Epithelial cell of esophagus (primary cell): ENCODE data around the gene SINHCAF.
"Not testable (repeated sequence)": the region's sequence is repeated elsewhere in the genome, so short reads cannot be mapped to it uniquely, and the experiment has no call there.

ENCODE experiments used
- DNase-seq: peaks from one replicate; pipeline ENCODE4 v3.0.0; 2010; ENCODE audit warnings: low read depth
- H3K4me3 ChIP-seq: 2 replicates; pipeline ENCODE4 v1.5.1; 2011; ENCODE audit warnings: mild to moderate bottlenecking, low read length, control low read depth
- TF ChIP-seq, protein P1 (sequence below): IDR thresholded peaks from 2 replicates; pipeline ENCODE4 v1.5.1; 2011; ENCODE audit warnings: low read depth, mild to moderate bottlenecking, low read length, control low read depth, inconsistent platforms; ENCODE audit not compliant: insufficient read depth; ENCODE audit errors: missing control alignments

SINHCAF gene

DNA sequence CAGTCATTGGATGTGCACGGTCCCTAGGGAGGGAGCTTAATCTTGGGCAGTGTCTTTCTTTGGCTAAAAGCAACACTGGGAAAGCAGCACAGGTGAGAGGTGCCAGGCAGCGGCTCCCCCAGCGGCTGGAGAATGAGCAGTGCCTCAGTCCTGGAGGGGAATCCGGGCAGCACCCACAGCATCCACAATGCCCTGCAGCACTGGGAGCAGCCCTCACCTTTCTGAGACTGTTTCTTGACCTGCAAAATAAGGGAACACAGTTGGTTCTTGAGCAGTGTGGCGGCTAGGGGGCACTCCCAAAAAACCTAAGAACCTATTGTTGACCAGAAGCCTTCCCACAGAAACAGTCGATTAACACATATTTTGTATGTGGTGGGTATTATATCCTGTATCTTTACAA is 75.8 kb downstream of the SINHCAF start:
- TF ChIP-seq, protein P1, sequence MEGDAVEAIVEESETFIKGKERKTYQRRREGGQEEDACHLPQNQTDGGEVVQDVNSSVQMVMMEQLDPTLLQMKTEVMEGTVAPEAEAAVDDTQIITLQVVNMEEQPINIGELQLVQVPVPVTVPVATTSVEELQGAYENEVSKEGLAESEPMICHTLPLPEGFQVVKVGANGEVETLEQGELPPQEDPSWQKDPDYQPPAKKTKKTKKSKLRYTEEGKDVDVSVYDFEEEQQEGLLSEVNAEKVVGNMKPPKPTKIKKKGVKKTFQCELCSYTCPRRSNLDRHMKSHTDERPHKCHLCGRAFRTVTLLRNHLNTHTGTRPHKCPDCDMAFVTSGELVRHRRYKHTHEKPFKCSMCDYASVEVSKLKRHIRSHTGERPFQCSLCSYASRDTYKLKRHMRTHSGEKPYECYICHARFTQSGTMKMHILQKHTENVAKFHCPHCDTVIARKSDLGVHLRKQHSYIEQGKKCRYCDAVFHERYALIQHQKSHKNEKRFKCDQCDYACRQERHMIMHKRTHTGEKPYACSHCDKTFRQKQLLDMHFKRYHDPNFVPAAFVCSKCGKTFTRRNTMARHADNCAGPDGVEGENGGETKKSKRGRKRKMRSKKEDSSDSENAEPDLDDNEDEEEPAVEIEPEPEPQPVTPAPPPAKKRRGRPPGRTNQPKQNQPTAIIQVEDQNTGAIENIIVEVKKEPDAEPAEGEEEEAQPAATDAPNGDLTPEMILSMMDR: no peak
- no peak overlapping the region for H3K4me3 ChIP-seq

DNA sequence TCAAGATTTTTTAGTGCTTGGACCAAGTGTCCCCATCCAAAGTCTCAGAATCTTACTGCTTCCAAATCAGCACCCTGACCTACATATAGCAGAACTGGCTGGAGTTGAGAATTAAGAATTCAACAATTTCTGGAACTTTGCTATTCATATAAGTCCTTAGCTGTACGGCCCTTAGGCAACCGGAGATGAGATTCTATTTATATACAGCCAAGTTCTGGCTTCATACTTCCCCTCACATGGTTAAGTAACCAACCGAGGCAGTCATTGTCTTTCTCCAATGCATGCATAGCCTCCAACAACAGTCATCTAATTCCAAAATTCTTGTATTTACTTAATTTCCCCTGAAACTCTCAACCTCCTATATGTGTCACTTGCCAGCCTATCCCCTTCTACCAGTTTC is 76.6 kb downstream of the SINHCAF start:
- no peak overlapping the region for H3K4me3 ChIP-seq
- no peak for DNase-seq
- TF ChIP-seq, protein P1: no peak

More for the DNA sequence above, 75.8 kb downstream of the SINHCAF start:
- DNase-seq: no peak

DNA sequence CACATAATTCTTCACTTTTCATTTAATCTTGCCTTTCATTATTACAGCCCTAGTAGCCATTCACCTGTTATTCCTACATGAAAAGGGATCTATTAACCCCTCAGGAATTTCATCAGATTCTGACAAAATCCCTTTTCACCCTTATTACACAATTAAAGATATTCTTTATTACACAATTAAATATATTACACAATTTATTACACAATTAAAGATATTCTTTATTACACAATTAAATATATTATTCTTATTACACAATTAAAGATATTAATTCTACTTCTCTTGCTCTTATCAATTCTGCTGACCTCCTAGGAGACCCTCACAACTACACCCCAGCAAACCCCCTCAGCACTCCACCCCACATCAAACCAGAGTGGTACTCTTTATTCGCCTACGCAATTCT is 77.1 kb downstream of the SINHCAF start:
- H3K4me3 ChIP-seq: no peak overlapping the region
- no peak for DNase-seq
- TF ChIP-seq, protein P1: no peak

- no peak for DNase-seq
- no peak overlapping the region for H3K4me3 ChIP-seq
- TF ChIP-seq, protein P1: no peak
These were observed 77.6 kb downstream of the SINHCAF start for GRCh38 chr12:31248337-31248736.

GRCh38 chr12:31246470-31246850 is 79.5 kb downstream of the SINHCAF start:
- DNase-seq: peak; percentile 85
- no peak overlapping the region for H3K4me3 ChIP-seq
- TF ChIP-seq, protein P1: no peak

GRCh38 chr12:31245822-31246469 is 80.0 kb downstream of the SINHCAF start:
- H3K4me3 ChIP-seq: no peak overlapping the region
- TF ChIP-seq, protein P1: peak; percentile 36
- DNase-seq: no peak

- not testable (repeated sequence) for H3K4me3 ChIP-seq, DNase-seq
These were observed 83.5 kb downstream of the SINHCAF start for GRCh38 chr12:31242418-31242817.
